H1 (cell line): ENCODE measurements around the gene PPIL6. TPM values are rescaled to one million over a fixed set of nuclear protein-coding genes. Genes with fewer than 3 reads are reported as not detected.

Experiments
- CTBP2 ChIP-seq: IDR thresholded peaks from 2 replicates; pipeline ENCODE4 v1.7.0; 2011; ENCODE audit warnings: borderline replicate concordance, mild to moderate bottlenecking, moderate library complexity, mixed read lengths, low read length; ENCODE audit not compliant: insufficient read depth, insufficient read length
- GABPA ChIP-seq: IDR thresholded peaks from 2 replicates; pipeline ENCODE4 v1.6.1; 2011; ENCODE audit warnings: mild to moderate bottlenecking, low read length, moderate library complexity, borderline replicate concordance; ENCODE audit not compliant: insufficient read depth
- TAF7 ChIP-seq: optimal IDR thresholded peaks from 2 replicates; pipeline ENCODE3; 2011; ENCODE audit warnings: low read depth, mild to moderate bottlenecking, inconsistent platforms, low read length, moderate library complexity, borderline replicate concordance
- TBP ChIP-seq: IDR thresholded peaks from 2 replicates; pipeline ENCODE4 v1.6.1; 2011; ENCODE audit warnings: low read depth, low read length, improper control_type of control experiment
- polyA plus RNA-seq, 7 experiments: library from polyadenylated mRNA; depleted of rRNA in 3 of 7; stranded (reverse) in 5 of 7; unstranded in 2 of 7; fragments of >200 nt in 5 of 7; fragments of 200-250 nt in 2 of 7; gene quantifications; 1 replicate in 5 of 7; 2 replicates in 1 of 7; 4 replicates in 1 of 7; pipeline versions ENCODE4 v1.2.1 to v1.2.3, GENCODE V29; 2011 to 2013; ENCODE audit warnings: missing spikeins in 2 of 7, mixed read lengths in 2 of 7
- total RNA-seq: library from RNA; stranded (reverse); fragmentation: NEBNext Ultra II Directional; extraction: Animal tissue kit (Norgen Biotek cat#: 25700); gene quantifications from 2 replicates; pipeline ENCODE4 v1.2.1, GENCODE V29; 2021

The PPIL6 gene
- total and polyA plus RNA-seq, 2 of the 8 experiments (the other 6 are each of a cell fraction or from before 2014, with no cell fraction given), result 0.42 to 1.3 TPM

DNA sequence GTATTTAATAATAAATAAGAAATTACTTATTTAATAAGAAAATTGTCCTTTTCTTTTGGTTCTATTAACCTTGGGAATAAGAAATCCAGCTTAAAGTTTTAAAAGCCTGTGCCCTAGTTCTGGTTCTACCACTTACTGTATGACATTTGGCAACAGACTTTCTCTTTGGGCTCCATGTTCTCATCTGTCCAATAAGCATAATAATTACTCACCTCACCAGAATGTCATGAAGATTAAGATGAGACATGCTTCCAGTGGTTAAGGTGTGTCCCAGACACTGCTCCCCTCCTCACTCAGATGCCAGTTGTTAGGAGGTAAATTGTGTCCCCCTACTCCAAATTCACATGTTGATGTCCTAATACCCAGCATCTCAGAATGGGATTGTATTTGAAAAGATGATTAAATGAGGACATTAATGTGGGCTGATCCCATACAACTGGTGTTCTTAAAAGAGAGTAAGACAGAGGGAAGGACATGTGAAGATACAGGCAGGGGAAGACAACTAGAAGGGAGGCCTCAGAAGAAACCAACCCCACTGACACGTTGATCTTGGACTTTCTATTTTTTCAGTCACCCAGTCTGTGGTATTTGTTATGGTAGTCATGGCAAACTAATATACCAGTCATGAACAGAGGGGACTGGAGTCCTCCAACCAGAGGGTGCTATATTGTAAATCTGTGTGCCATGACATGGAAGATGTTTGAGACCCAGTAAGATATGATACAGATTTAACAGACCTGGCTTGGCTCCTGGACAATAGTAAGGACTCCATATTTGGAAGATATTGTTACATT lies 21.5 kb upstream of the PPIL6 start (continued):
- TF ChIP-seq TAF7 (no peak), TBP (no peak), GABPA (no peak), CTBP2 (no peak)
